Measurements from ENCODE around the gene LRRC41. TPM values are rescaled to one million over a fixed set of nuclear protein-coding genes. Genes with fewer than 3 reads are reported as not detected.

The LRRC41 gene
- total and polyA plus RNA-seq, 2 of the 13 experiments (the other 11 are each of a cell fraction or from before 2014, with no cell fraction given), result 48.1 to 53.6 TPM

DNA sequence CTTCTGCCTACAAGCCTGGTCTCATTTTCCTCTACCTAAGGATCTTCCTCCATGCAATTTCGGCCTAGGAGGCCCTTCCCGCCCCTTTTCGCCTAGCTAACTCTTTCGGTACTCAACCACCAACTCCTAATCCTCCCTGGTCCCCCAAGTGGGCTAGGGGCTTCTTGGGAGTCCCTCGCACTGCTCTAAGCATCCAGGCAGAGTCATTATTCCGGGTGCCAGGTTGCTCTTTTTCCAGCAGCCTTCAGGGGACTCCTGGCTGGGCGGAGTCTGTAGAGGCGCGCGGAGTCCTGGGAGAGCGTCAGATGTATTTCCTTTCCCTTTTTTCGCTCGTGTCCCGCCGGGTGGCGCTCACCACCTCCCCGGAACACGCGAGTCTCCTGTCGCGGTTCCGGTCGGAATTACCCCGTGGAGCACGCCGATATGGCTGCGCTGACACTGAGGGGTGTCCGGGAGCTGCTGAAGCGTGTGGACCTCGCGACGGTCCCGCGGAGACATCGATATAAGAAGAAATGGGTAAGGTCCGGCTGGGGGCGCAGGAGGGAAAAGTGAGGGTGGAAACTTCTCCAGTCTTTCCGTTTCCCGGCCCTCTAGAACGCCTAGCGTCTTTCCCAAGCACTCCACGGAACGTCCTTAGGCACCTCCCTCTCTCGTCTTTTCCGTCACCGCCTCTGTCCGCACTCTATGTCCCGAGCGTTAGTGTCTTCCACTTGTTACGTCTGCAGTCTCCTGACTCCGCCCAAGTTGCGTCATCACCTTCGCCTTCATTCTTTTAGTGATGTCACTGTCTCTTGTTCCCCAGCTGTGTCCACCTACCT is 37.2 kb upstream of the LRRC41 start, which contains the start of gene NSUN4 (continued):
- TF ChIP-seq SYNCRIP (IDR thresholded peaks at IDR 0.05; ENCODE audit: insufficient read depth, low read depth, low read length) (no peak), PRPF4 (IDR thresholded peaks at IDR 0.05; ENCODE audit: low read depth, low read length, poor library complexity, severe bottlenecking) (no peak), SIX4 (CRISPR knock-in tag; IDR thresholded peaks at IDR 0.05) (no peak), ZNF121 (CRISPR knock-in tag; IDR thresholded peaks at IDR 0.05) (no peak), SALL2 (CRISPR knock-in tag; IDR thresholded peaks at IDR 0.05) (peak; percentile 85; the same call in 1 of the 2 replicates), ZNF891 (CRISPR knock-in tag; IDR thresholded peaks at IDR 0.05) (no peak), KLF13 (CRISPR knock-in tag; IDR thresholded peaks at IDR 0.05) (no peak), ZNF263 (CRISPR knock-in tag; IDR thresholded peaks at IDR 0.05) (peak; percentile 44; the same call in 1 of the 2 replicates), PHB2 (IDR thresholded peaks at IDR 0.05; ENCODE audit: partially characterized antibody) (no peak), SRF (IDR thresholded peaks at IDR 0.05; ENCODE audit: low read depth, low read length) (no peak), WIZ (CRISPR knock-in tag; IDR thresholded peaks at IDR 0.05) (no peak), FOSL1 (CRISPR knock-in tag; IDR thresholded peaks at IDR 0.05; ENCODE audit: borderline replicate concordance) (no peak), ZMYM3 (CRISPR knock-in tag; IDR thresholded peaks at IDR 0.05) (0 out of 2 replicates have a peak, but pooled peaks have one; percentile 16), NR2F1 (CRISPR knock-in tag; IDR thresholded peaks at IDR 0.05) (0 out of 4 replicates have a peak, but pooled peaks of 1 of the 2 experiments have one; percentile 13), ZNF431 (CRISPR knock-in tag; IDR thresholded peaks at IDR 0.05; ENCODE audit: borderline replicate concordance, low read depth) (peak; percentile 74; the same call in 1 of the 2 replicates)
- TF ChIP-seq, protein P1, sequence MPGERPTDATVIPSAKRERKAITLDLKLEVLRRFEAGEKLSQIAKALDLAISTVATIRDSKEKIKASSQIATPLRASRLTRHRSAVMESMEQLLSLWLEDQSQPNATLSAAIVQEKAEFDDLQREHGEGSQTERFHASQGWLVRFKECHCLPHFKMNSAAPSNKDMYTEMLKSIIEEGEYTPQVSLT (CRISPR knock-in tag; IDR thresholded peaks at IDR 0.05; ENCODE audit: borderline replicate concordance, low read depth), result no peak
- TF ChIP-seq, protein P2, sequence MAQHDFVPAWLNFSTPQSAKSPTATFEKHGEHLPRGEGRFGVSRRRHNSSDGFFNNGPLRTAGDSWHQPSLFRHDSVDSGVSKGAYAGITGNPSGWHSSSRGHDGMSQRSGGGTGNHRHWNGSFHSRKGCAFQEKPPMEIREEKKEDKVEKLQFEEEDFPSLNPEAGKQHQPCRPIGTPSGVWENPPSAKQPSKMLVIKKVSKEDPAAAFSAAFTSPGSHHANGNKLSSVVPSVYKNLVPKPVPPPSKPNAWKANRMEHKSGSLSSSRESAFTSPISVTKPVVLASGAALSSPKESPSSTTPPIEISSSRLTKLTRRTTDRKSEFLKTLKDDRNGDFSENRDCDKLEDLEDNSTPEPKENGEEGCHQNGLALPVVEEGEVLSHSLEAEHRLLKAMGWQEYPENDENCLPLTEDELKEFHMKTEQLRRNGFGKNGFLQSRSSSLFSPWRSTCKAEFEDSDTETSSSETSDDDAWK (CRISPR knock-in tag; IDR thresholded peaks at IDR 0.05), result no peak
- TF ChIP-seq, protein P3, sequence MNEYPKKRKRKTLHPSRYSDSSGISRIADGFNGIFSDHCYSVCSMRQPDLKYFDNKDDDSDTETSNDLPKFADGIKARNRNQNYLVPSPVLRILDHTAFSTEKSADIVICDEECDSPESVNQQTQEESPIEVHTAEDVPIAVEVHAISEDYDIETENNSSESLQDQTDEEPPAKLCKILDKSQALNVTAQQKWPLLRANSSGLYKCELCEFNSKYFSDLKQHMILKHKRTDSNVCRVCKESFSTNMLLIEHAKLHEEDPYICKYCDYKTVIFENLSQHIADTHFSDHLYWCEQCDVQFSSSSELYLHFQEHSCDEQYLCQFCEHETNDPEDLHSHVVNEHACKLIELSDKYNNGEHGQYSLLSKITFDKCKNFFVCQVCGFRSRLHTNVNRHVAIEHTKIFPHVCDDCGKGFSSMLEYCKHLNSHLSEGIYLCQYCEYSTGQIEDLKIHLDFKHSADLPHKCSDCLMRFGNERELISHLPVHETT (CRISPR knock-in tag; conservative IDR thresholded peaks at IDR 0.05), result peak; percentile 79
- TF ChIP-seq, protein P4, sequence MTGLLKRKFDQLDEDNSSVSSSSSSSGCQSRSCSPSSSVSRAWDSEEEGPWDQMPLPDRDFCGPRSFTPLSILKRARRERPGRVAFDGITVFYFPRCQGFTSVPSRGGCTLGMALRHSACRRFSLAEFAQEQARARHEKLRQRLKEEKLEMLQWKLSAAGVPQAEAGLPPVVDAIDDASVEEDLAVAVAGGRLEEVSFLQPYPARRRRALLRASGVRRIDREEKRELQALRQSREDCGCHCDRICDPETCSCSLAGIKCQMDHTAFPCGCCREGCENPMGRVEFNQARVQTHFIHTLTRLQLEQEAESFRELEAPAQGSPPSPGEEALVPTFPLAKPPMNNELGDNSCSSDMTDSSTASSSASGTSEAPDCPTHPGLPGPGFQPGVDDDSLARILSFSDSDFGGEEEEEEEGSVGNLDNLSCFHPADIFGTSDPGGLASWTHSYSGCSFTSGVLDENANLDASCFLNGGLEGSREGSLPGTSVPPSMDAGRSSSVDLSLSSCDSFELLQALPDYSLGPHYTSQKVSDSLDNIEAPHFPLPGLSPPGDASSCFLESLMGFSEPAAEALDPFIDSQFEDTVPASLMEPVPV (CRISPR knock-in tag; IDR thresholded peaks at IDR 0.05), result no peak
